KG1 (cell line): Measurements from ENCODE around the gene POMT2.
"Not testable (repeated sequence)": the region's sequence is repeated elsewhere in the genome, so short reads cannot be mapped to it uniquely, and the experiment has no call there.

Experiments
- DNase-seq: peaks from one replicate; lab custom pipeline; 2025; lab: John Stamatoyannopoulos, UW

POMT2 gene

DNA sequence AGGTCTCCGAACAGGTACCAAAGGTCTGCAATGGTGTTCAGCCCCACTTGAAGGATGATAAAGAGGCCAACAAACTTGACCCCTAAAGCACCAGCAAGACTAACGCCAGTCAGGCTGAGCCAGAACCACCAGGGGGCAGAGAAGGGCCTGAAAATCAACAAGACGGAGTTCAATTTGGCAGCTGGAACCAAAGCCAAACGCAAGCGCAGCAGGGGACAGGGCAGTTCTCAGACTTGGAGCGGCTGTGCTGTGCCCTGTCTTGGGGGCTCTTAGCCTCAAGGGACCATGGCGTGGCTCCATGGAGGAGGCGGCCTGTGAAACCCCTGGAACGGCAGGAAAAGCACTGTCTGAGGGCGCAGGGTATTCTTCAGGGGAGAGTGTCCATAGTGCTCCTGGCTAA lies 19.6 kb downstream of the POMT2 start:
- peak; percentile 30 for DNase-seq

DNA sequence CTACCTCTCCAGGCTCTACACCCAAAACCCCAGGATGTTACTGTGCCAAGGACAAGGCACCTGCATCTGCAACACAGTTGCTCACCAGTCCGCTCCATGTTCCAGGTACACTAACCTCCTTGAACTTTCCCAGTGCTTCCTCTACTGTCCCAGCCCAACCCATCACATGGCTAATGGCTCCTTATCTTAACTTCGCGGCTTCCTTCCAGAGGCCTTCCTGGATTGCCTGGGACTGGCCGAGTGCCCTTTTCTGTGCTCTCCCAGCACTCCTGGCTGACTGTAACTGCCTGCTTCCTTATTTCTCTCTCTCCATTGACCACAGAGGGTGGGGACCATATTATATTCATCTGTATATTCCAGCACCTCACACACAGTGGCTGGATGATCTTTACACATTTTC lies 20.9 kb downstream of the POMT2 start:
- DNase-seq = no peak

DNA sequence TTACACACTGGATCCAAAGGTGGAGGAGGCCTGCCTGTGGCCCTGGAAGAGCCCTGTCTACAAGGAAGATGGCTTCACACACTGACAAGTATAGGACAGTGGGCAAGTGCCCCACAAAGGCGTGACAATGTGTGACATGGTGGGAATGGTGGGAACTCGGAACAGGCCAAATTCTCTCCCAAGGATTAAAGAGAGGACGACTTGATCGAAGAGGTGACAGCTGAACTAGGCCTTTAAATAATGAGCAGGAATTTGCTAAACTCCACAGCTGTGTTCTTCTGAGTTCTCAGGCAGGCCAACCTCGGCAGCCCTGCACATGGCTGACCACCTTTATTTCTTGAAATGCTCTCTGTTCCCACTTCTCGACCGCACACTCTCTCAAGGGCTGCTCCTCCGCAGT lies 23.8 kb downstream of the POMT2 start:
- no peak for DNase-seq

DNA sequence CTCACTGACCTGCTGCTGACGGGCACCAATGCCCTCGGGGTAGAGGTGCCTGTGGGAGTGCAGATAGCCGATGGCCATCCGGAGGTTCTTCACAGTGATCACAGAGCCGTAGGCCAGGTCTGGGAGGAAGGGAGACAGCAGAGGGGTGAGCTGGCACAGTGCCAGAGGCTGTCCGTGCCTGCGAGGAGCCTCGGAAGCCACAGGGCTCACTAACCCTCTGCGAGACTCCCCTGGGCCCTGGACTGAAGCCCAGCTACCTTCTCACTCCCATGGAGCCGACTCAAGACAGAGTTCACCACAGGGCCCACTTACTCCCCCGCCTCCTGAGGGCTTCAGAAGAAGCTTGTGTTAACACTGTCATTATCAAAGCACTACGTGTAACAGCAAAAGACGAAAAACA lies 24.5 kb downstream of the POMT2 start:
- DNase-seq = no peak

DNA sequence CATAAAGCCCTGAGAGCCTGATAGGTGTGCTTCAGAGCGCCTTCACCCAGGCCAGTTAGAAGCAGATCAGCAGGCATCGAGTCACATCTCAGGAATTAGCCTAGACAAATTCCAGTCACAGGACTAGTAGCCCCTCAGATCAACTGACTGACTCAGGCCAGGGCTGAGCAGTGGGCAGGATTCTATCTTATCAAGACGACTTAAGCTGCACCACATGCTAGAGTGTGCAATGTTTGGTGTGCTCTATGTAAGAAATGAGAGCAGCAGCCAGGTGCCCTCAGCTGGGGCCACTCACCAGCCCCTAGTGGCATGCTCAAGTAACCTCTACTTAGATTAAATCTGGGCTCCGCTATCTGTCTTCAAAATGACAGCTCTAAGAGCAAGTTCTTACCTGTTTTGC lies 30.0 kb downstream of the POMT2 start:
- DNase-seq = no peak

DNA sequence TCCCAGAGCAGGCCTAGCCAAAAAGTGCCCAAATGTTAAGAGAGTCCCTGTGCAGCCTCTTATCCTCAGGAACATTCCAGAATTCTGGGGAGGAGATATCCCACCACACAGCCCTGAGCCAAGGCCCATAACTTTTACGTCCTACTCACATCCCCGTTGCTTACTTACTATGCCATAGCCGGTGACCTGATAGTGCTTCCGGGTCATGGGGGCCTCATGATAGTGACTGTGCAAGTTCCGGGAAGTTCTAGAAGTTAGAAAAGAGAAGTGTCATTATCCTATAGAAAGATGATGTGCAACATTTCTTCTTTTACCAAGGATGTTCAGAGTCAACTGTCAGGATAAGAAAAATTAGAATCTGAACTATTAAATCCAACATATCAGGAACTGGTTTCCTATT lies 34.1 kb downstream of the POMT2 start:
- DNase-seq = no peak

DNA sequence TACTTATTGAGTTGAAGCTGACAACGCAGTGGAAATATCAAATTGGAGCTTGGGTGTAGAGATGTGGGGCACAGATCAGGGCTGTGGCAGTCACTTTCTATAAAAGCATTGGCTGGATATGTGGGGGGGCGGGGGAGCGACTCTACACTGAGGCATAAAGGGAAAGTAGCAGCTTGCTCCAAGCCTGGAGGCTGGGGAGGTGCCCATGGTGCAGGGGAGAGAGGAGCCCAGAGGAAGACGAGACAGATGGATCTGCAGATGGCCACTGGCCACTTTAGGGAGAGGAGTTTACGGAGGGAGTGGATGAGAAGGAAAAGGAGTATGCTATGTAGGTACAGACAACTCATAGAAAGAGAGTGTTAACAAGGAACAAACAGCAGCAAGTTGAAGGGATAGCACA lies 36.2 kb downstream of the POMT2 start:
- DNase-seq = no peak

DNA sequence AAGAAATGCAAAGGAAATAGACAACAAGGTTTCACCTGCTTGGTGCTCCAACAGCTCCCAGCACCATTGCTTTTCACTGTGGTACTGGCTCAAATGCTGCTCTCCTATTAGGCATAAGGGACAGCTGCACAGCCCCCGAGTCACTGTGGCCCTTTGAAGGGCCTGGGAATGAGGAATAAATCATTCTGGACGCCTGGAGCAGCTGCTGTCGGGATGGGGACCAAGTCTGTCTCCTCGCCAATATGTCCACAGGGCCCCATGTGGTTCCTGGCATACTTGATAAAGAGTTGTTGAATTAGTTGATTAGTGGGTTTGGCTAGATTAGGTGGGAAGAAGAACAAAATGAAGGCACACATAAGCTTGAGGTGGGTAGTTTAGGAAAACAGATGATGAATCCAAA lies 36.6 kb downstream of the POMT2 start:
- DNase-seq = no peak

DNA sequence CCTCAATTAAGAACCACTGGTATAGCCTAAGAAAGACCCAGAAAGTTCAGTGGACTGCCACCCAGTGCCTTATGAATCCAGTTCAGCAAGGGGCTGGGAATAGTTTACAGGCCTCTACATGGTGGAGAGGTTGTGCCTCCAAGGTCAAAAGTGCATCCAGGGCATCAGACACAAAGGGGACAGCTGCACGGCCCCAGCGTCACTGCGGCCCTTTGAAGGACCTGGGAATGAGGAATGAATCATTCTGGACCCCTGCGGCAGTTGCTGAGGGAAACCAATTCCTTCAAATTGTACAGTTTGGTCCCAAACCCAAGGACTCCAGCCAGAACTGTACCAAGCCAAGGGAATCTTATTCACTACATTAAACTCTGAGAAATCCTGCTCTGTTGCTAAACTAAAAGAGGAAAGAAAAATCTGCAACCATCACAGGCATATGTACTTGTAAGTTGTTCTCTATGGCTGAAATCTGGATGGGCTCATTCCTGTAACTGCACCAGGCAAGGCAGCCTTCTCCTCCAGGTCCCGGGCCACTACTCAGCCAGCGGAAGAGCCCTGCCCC lies 38.8 kb downstream of the POMT2 start:
- DNase-seq = no peak

DNA sequence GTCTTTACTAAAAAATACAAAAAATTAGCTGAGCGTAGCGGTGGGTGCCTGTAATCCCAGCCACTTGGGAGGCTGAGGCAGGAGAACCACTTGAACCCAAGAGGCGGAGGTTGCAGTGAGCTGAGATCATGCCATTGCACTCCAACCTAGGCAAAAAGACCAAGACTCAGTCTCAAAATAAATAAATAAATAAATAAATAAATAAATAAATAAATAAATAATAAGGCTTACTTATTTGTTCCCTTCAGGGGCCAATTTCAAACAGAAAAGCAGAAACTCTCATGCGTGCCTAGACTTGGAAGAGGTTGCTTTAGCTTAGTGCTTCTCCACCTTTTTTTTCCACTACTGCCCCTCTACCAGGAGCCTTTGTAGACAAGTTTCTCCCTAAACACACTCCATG lies 39.8 kb downstream of the POMT2 start:
- DNase-seq = not testable (repeated sequence)

DNA sequence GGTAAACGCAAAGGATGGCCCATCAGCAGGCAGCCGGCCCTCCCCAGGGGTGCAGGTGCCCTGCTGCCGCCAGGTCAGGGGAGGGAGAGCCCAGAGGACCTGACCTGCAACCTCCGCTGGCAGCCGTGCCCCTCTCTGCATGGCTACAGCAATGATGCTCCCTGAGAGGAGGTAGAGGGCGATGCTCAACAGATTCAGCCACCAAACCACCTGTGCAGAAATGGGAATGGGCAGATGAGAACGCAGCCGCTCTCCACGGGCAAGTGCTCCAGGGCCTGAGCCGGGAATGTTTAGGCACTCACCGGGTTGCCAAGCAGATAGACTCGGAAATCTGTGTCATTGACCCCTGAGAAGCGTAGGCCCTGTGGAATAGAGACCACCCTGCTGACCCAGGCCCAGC lies 41.0 kb downstream of the POMT2 start:
- DNase-seq = no peak

DNA sequence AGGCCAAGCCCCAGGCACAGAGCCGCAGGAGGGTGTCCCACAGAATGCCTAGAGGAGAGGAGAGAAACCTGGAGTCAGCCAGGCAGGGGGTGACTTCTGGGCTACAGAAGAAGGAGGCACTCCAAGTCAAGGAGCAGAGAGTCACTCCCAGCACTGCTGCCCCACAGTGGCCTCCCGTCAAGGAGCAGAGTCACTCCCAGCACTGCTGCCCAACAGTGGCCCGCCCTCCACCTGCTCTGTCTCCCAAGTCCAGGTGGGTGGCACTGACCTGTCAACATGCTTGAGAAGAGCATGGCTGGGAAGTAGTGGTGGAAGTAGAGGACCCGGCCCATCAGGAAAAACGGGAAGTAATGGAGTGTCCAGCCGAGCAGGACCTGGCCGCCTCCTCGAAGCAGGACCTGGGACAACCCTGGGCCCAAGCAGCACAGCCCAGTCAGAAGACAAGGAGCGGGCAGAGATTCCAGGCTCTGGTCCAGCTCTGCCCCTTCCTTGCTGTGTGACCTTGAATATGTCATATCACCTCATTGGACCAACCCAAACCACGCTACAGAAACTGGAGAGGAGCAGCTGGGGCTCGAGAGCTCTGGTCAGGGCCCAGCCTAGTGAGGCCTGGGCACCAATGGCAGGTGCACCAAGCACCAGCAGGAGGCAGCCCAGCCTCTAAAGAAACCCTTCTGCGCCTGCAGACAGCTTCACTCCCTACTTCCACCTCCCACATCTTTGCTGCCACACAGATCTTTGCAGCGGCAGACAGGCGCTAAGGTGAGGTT lies 42.0 kb downstream of the POMT2 start:
- no peak for DNase-seq

DNA sequence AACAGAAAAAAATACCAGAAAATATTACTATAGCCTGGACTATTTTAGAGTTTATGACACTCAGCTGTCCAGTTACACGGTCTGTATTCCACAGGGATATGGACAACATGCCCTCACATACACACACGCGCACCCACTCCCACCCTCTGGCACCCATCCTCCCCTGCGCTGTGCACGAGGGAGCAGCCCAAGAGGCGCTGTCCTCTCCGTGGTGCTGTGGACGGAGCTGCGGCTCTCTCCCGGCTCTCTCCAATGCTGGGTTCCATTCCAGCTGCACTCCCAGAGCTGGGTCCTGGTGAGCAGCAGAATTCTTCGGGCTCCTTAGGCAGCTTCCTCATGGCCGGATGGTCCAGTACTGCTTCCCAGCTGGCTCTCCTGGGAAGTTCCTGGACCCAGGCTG lies 43.7 kb downstream of the POMT2 start:
- no peak for DNase-seq

DNA sequence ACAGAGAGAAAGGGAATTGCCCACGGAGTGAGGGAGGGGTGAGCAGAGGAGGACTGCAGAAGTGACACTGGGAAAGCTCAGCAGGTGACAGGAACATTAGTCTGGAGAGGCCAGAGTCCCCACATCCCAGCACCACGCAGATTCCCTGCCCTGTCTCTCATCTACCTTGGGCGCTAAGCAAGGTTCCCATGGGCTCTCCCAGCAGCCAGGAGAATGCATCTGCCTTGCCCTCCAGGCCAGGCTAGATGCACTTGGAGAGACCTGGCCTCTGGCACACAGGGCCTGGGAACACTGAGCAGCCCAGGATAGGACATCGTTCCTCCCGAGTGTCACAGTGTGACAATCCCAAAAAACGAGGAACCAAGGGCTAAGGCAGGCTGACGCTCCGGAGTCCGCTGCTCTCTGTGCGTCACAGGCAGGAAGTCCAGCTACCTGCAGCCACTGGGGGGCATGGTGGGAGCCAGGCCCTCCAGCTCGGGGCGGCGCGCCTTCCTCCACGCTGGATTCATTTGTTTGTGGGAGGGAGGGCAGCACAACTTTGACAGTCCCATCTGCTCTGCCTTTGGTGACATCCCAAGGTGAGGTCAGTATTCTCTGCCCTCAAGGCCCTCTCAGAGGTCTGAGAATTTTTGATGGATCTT lies 44.3 kb downstream of the POMT2 start:
- no peak for DNase-seq

DNA sequence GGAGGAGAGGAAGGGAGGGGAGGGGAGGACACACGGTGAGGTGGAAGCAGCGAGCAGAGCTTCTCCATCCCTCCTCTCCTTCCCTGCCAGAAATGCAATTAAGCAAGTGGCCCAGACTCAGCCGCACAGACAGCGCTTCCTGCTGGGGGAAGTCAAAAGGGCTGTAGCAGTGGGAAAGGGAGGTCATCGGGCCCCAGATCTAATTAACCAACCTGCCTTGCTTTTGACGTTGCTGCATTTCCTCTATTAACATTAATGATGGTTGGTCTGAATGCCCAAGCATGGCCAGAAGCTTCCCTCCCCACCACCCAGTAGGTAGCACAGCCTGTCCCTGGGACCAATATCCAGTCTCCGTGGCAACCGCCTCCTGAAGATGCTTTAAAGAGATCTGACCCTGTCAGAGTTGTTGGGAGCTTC lies 45.1 kb downstream of the POMT2 start:
- DNase-seq = no peak

DNA sequence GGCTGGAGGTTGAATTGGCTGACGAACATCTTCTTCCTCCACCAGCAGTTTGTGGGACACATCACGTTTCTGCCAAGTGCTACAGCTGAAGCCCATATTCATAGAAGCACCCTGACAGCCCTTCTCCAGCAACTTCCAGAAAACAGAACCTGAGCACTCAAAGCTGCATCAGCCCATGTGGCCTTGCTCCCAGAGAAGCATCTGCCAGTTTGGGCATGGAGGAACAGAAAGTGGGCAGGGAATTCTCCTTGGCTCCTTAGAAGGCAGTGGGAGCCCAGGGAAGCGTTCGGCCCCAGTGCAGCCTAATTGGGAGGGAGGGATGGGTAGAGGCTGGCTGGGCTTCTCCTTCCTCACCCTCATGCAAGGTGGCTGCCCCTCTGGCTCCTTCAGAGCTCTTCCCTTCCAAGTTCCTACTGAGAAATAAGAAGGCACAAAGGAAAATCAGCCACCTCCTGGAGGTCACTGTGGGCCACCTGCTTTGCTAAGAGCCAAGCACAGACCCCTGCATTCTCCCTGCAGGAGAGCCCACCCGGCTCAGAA lies 45.6 kb downstream of the POMT2 start:
- DNase-seq = no peak

DNA sequence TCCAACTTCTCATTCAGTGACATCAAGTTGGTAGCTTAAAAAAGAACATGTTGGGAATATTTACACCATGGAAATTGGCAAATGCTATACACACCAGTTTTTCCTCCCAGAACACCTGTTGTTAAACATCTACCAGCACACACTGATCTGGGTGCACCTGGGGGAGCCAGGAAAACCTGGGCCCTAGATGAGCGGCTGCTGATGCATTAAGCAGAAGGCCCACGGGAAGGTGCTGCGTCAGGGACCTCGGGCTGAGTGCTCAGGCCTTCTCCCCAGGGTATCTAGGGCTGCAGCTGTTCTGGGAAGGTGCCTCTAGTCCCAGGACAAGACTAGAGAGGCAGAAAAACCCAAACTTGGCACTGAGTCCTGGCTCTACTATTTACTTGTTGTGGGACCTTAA lies 46.9 kb downstream of the POMT2 start:
- no peak for DNase-seq

DNA sequence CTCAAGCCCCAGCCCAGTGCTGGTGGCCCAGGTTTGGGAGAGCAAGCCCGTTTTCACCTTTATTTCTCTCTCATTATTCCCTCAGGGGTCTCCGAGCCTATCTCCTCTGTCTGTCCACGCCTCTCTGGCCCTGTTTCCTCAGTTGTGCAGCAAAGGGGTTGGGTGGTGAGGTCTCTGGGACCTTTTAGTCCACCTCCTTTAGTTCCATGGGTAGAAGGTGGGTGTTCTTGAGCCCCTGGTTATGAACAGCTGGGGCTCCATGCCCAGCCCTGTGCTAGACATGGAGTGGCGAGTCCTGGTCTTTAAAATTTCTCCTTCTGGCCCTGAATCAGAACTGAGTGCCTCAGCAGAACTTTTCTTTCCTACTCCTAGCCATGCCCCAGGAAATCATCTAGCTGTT lies 48.4 kb downstream of the POMT2 start:
- no peak for DNase-seq

DNA sequence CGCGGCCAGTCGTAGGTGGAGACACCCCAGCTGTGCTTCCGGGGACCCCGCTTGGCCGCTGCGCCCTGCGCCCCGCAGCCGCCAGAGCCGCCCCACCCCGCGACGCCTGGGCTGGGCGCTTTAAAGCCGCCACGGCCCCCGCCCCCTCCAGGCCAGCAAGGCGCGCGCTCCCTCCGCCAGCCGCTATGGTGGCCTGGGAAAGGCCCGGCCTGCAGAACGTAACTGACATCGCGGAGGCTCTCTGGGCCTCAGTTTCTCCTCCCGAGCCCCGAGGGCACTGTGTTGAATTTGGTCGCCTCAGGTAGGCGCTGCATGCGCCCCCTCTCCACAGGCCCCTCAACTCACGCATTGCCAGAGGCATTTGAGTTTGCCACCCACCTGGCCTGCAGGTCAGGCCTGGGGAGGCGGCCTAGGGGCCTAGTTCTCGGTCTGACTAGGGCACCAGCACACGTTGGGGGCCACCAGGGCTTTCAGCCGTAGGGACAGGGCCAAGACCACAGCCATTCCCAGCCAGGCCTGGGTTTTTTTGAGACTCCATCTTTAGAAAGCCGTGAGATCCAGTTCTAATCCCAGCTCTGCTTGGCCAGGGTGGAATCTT lies 49.5 kb downstream of the POMT2 start, which contains the start of gene NGB:
Gene NGB (minus strand): TSS at position 94 of the 598 bp plus-strand sequence. CDS start 269 bp downstream, outside the sequence.
- DNase-seq = no peak

DNA sequence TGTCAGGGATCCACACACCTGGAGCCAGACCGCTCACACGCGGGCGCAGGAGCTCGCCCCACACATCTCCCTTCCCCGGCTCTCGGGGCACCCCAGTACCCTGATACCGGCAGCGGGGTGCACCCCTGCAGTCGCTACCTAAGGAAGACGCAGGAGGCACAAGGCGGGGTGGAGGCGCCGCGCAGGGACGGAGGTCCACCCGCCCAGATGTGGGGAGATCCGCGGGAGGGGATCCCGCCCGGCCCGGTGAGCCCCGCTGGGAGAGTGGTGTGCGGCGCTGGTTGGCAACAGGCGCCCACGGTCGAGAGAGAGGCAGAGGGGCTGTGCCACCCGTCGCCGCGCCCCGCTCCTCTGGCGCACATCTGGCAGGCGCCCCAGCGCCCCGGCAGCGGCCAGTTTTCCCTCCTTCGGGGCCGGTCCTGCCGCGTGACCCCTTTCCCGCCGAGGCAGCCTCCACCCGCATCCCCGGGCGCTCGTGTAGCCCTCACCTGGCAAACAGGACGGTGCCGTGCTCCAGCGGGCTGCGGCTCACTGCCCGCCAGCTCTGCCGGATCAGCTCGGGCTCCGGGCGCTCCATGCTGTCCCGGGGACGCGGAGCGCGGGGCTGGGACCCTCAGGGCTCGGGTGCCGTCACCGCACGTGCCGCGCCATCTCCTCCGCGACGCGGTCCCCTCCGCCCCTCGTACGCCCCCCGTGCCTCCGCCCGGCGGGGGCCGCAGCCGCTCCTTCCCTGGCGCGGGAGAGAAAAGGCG lies 50.1 kb downstream of the POMT2 start:
- DNase-seq = no peak

DNA sequence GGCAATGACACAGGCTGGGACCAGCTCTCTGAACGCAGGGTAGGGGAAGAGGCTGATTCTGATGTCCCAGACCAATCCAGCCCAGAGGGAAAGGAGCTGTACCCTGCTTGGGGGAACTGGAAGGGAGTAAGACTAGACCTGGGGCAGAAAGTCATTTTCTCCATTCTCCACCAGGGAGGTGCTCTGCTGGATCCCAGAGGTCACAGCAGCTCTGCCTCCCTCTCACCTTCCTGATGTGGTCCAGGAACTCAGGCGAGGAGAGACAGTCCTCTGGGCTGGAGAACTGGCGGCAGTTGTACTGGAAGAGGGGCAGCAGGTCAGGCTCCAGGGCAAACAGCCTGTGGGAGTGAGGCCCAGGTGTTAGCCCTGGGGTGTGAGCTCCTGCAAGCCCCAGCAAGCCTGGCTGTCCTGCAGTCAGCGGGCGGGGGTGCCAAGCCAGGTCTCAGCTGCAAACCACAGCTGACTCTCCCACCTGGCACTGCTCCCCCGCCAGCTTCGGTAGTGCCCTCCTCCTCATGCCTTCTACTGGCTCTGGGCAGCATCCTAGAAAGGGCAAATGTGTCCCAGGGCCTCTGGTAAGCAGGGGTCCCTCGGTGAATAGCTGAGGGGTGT lies 51.6 kb downstream of the POMT2 start:
- no peak for DNase-seq
